ENCODE measurements around the gene RPS18. TPM values are rescaled to one million over a fixed set of nuclear protein-coding genes. Genes with fewer than 3 reads are reported as not detected.

RPS18 gene
- polyA plus RNA-seq, 2 of the 4 experiments (the other 2 are of a cell fraction), result 3,426 to 3,611 TPM

- 1% methylated on average over 38 of the region's 47 CpGs for WGBS (ENCODE audit: missing lambda C conversion rate)
- POLR2A ChIA-PET, result interaction anchor here (1.1 kb wide), 1 partner anchor 14 kb away, joined by 5 read pairs; no protein-coding TSS in a partner anchor
- Histone ChIP-seq H3K4me2 (peak within 1 kb of the TSS; percentile 92), H3K9me3 (no peaks in the 10 kb centered on the region), H3K27ac (peak within 1 kb of the TSS; percentile 93 to 97), H3K4me3 (peak within 1 kb of the TSS; percentile 74), H3K4me1 (peaks cover 31% of the 10 kb centered on the region)
- DNase-seq (ENCODE audit: low read depth in 1 of 2, low spot score in 1 of 2) (peak; percentile 32 to 44), ATAC-seq (peak; percentile 8 to 25; a peak in 4 of 6 replicates), FAIRE-seq (no peak)
- TF ChIP-seq PHF8 (IDR thresholded peaks at IDR 0.05; ENCODE audit: borderline replicate concordance, low read depth) (peak; percentile 27; the same call in 1 of the 2 replicates), SREBF2 (IDR thresholded peaks at IDR 0.05) (no peak), HDAC2 (IDR thresholded peaks at IDR 0.05) (no peak), HOXB13 (CRISPR knock-in tag; IDR thresholded peaks at IDR 0.05; ENCODE audit: low read depth) (no peak), JUN (IDR thresholded peaks at IDR 0.05) (0 out of 5 replicates have a peak, but pooled peaks of 1 of the 2 experiments have one; percentile 10), RNF2 (IDR thresholded peaks at IDR 0.05; ENCODE audit: borderline replicate concordance, low read depth) (no peak)
- CTCF ChIA-PET, result interaction anchor here (2.5 to 6.0 kb wide), 2 partner anchors 14 to 34 kb away, joined by 9 to 40 read pairs; partner anchors contain the start of gene RGL2
These were observed 42.0 kb downstream of the RPS18 start, which contains the start of gene TAPBP for GRCh38 chr6:33313709-33314514. Gene TAPBP, minus strand, starts transcription at chr6:33314078. Its CDS starts 37 bp downstream, at chr6:33314041.

DNA sequence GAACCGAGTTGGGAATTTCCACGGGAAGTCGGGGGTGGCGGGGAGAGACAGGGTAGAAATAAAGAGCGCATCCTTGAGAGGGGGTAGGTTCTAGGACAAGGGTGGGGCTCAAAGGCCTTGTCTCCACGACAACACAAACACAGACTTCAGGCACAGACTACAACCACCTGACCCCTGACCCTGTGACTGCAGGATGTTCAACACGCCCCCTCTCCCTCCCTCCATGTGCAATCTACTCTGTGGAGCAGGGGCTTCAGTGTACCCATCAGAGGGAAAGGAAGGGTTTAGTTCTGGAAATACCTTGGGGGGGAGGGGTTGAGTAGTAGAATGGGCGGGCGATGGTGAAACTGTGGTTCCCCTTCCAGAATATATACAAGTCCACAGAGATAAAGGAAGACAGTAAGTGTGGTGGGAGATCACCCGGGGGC, 42.7 kb downstream of the RPS18 start:
- Histone ChIP-seq H3K4me3 (peak overlapping the region; percentile 74), H3K27ac (peak overlapping the region; percentile 93 to 97), H3K4me1 (peaks cover 35% of the 10 kb centered on the region), H3K4me2 (peak overlapping the region; percentile 92), H3K9me3 (no peaks in the 10 kb centered on the region)
- no peak for FAIRE-seq
- peak; percentile 54 to 57 for ATAC-seq
- TF ChIP-seq EHMT2 (IDR thresholded peaks at IDR 0.05; ENCODE audit: low read depth) (no peak), NFE2L2 (conservative IDR thresholded peaks at IDR 0.05; ENCODE audit: low read length) (no peak), BCL3 (IDR thresholded peaks at IDR 0.05) (no peak), RNF2 (IDR thresholded peaks at IDR 0.05; ENCODE audit: borderline replicate concordance, low read depth) (no peak)
- TF ChIP-seq, protein P1, sequence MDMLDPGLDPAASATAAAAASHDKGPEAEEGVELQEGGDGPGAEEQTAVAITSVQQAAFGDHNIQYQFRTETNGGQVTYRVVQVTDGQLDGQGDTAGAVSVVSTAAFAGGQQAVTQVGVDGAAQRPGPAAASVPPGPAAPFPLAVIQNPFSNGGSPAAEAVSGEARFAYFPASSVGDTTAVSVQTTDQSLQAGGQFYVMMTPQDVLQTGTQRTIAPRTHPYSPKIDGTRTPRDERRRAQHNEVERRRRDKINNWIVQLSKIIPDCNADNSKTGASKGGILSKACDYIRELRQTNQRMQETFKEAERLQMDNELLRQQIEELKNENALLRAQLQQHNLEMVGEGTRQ (IDR thresholded peaks at IDR 0.05), result 0 out of 2 replicates have a peak, but pooled peaks have one; percentile 55
- CTCF ChIA-PET, result no interaction called here
- 4% methylated on average over 10 of the region's 10 CpGs for WGBS (ENCODE audit: missing lambda C conversion rate)
- DNase-seq (ENCODE audit: low read depth in 1 of 2, low spot score in 1 of 2), result peak; percentile 65 to 89
- POLR2A ChIA-PET, result no interaction called here

- DNase-seq (ENCODE audit: low read depth in 1 of 2, low spot score in 1 of 2), result peak; percentile 41 to 72
- ATAC-seq, result peak; percentile 44 to 55
- ChIA-PET POLR2A (no interaction called here), CTCF (interaction anchor here (3.5 kb wide), 1 partner anchor 16 kb away, joined by 8 read pairs; no protein-coding TSS in a partner anchor)
- Histone ChIP-seq H3K27ac (peak overlapping the region; percentile 93 to 97), H3K4me1 (peaks cover 35% of the 10 kb centered on the region), H3K9me3 (no peaks in the 10 kb centered on the region), H3K4me2 (peak overlapping the region; percentile 92), H3K4me3 (peak overlapping the region; percentile 74)
- FAIRE-seq, result no peak
- 58% methylated on average over 26 of the region's 47 CpGs for WGBS (ENCODE audit: missing lambda C conversion rate)
- TF ChIP-seq MAX (IDR thresholded peaks at IDR 0.05), result peak; percentile 27; the same call in 1 of the 2 replicates
- TF ChIP-seq EP300 (IDR thresholded peaks at IDR 0.05), result no peak
- 0 out of 3 replicates have a peak, but pooled peaks have one; percentile 20 for TF ChIP-seq BCL3 (IDR thresholded peaks at IDR 0.05)
These were observed 43.3 kb downstream of the RPS18 start for GRCh38 chr6:33314943-33315792.
